ENCODE measurements around the gene NOG. TPM values are rescaled to one million over a fixed set of nuclear protein-coding genes. Genes with fewer than 3 reads are reported as not detected.

The NOG gene
- total and polyA plus RNA-seq, 9 donors, result 0.05 to 0.99 (median 0.20) TPM; not detected in 4

- no peaks in the 10 kb centered on the region for H3K27me3 ChIP-seq
- intact Hi-C loops (cut with DNase I), result loop anchor here in 1 of 4 donors (10.0 kb wide), 1 partner anchor 173 kb away; no protein-coding TSS in a partner anchor
- DNase-seq, result no peak
- H3K4me1 ChIP-seq (ENCODE audit: insufficient read depth), result peaks cover 2% of the 10 kb centered on the region
- H3K36me3 ChIP-seq, result no peaks in the 10 kb centered on the region
- H3K9me3 ChIP-seq, result no peaks in the 10 kb centered on the region
- H3K27ac ChIP-seq, result no peak overlapping the region
- 58 to 67% (median 59%) methylated on average over 1 of the region's 1 CpG for WGBS, 3 donors
- H3K4me3 ChIP-seq, result no peak overlapping the region
- TF ChIP-seq EP300 (IDR thresholded peaks at IDR 0.05) (no peak), POLR2A (IDR thresholded peaks at IDR 0.05) (no peak), CTCF (IDR thresholded peaks at IDR 0.05) (no peak)
These were observed 8.1 kb downstream of the NOG start for GRCh38 chr17:56601591-56601990.

GRCh38 chr17:56602292-56603130 lies 9.0 kb downstream of the NOG start:
- Histone ChIP-seq H3K36me3 (no peaks in the 10 kb centered on the region), H3K4me3 (no peak overlapping the region), H3K27ac (no peak overlapping the region), H3K9me3 (no peaks in the 10 kb centered on the region), H3K27me3 (no peaks in the 10 kb centered on the region), H3K4me1 (ENCODE audit: insufficient read depth) (peaks cover 2% of the 10 kb centered on the region)
- 64 to 78% (median 69%) methylated on average over 8 of the region's 8 CpGs for WGBS, 3 donors
- no peak for TF ChIP-seq POLR2A (IDR thresholded peaks at IDR 0.05)
- no peak for TF ChIP-seq EP300 (IDR thresholded peaks at IDR 0.05)
- TF ChIP-seq CTCF (IDR thresholded peaks at IDR 0.05), result no peak
- DNase-seq, result no peak
- intact Hi-C loops (cut with DNase I), result loop anchor here in 1 of 4 donors (10.0 kb wide), 1 partner anchor 172 kb away; no protein-coding TSS in a partner anchor

- Histone ChIP-seq H3K9me3 (no peaks in the 10 kb centered on the region), H3K27ac (no peak overlapping the region), H3K27me3 (no peaks in the 10 kb centered on the region), H3K4me3 (no peak overlapping the region), H3K36me3 (no peaks in the 10 kb centered on the region), H3K4me1 (ENCODE audit: insufficient read depth) (no peaks in the 10 kb centered on the region)
- TF ChIP-seq EP300 (IDR thresholded peaks at IDR 0.05), result no peak
- TF ChIP-seq POLR2A (IDR thresholded peaks at IDR 0.05), result no peak
- no peak for TF ChIP-seq CTCF (IDR thresholded peaks at IDR 0.05)
- WGBS, 3 donors, result 32 to 75% (median 33%) methylated on average over 7 of the region's 7 CpGs
- intact Hi-C loops (cut with DNase I), result loop anchor here in 1 of 4 donors (10.0 kb wide), 1 partner anchor 171 kb away; no protein-coding TSS in a partner anchor
- DNase-seq, result no peak
These were observed 10.2 kb downstream of the NOG start for GRCh38 chr17:56603486-56604238.

GRCh38 chr17:56604691-56605290 lies 11.3 kb downstream of the NOG start:
- H3K27ac ChIP-seq, result no peak overlapping the region
- no peaks in the 10 kb centered on the region for H3K4me1 ChIP-seq (ENCODE audit: insufficient read depth)
- no peaks in the 10 kb centered on the region for H3K36me3 ChIP-seq
- 71 to 86% (median 82%) methylated on average over 1 of the region's 1 CpG for WGBS, 3 donors
- intact Hi-C loops (cut with DNase I), result loop anchor here in 1 of 4 donors (10.0 kb wide), 1 partner anchor 170 kb away; no protein-coding TSS in a partner anchor
- TF ChIP-seq EP300 (IDR thresholded peaks at IDR 0.05) (no peak), CTCF (IDR thresholded peaks at IDR 0.05) (no peak), POLR2A (IDR thresholded peaks at IDR 0.05) (no peak)
- no peak overlapping the region for H3K4me3 ChIP-seq
- no peaks in the 10 kb centered on the region for H3K9me3 ChIP-seq
- no peak for DNase-seq
- H3K27me3 ChIP-seq, result no peaks in the 10 kb centered on the region

Measured in ovary (tissue), 9 donors.